ENCODE measurements around the gene KIFAP3.
"Not testable (repeated sequence)": the region's sequence is repeated elsewhere in the genome, so short reads cannot be mapped to it uniquely, and the experiment has no call there.

The KIFAP3 gene

DNA sequence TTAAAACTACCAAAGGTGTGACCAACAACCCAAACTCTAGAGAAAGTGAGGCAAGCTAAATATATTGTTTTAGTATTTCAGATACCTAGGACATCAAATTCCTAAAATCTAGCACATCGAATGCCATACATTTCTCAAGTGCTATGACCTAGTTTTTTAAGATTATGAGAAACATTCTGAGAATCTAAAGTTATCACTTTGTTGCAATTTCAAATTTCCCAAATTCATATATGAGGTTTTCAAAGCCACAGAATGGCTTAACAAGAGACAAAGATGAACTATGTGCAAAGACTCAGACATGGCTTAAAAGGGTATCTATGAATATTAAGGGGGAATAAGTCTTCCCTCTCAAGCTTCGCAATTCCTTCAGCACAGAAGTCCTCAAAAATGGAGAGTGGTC is 187.6 kb downstream of the KIFAP3 start:
- Mint-ChIP-seq H3K9me3 (no peaks in the 10 kb centered on the region), H3K27ac (no peak overlapping the region), H3K4me3 (no peak overlapping the region), H3K36me3 (peaks cover 49% of the 10 kb centered on the region), H3K4me1 (peaks cover 39% of the 10 kb centered on the region), H3K27me3 (no peaks in the 10 kb centered on the region)
- no peak for DNase-seq
- CTCF ChIA-PET = no interaction called here

DNA sequence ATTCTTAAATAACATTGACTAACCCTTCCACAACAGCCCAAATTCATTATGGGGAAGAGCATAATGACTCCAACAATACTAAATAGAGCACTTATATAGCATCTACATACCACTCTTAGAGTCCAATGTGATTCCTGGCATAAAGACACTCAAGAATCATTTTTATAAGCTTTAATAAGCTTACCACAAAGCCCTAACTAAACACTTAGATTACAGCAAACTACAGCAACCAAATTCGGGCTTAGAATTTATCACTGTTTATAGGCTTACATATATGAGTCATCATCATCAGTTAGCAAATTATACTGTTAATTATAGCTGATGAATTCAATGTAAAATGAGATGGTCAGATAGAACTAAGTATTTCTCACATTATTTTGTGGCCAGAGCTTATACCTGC is 188.1 kb downstream of the KIFAP3 start:
- no peak for DNase-seq
- H3K27ac Mint-ChIP-seq = no peak overlapping the region
- H3K9me3 Mint-ChIP-seq = no peaks in the 10 kb centered on the region
- H3K4me1 Mint-ChIP-seq = peaks cover 34% of the 10 kb centered on the region
- CTCF ChIA-PET = interaction anchor here (0.8 kb wide), 1 partner anchor 174 kb away, joined by 4 read pairs; no protein-coding TSS in a partner anchor
- H3K4me3 Mint-ChIP-seq = no peak overlapping the region
- H3K27me3 Mint-ChIP-seq = no peaks in the 10 kb centered on the region
- peaks cover 49% of the 10 kb centered on the region for H3K36me3 Mint-ChIP-seq

DNA sequence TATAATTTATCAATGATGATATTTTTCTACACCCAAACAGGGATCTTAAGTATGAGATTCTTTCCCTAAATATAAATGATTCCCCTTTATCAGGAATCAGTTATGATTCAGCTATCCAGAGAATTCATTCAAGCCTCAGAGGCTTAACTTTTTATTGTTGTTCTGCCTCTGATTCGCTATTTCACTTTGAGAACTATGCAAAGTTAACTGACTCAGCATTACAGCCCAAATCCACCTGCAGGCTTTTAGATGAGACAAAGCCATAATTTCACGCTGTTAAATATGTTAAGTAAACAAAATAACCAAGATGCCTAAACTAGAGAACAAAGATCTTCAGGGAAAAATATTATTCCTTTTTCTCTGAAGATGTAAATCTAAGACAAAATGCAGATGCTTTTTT is 189.3 kb downstream of the KIFAP3 start:
- CTCF ChIA-PET = no interaction called here
- H3K4me1 Mint-ChIP-seq = peaks cover 22% of the 10 kb centered on the region
- no peak overlapping the region for H3K27ac Mint-ChIP-seq
- H3K4me3 Mint-ChIP-seq = no peak overlapping the region
- H3K9me3 Mint-ChIP-seq = no peaks in the 10 kb centered on the region
- peaks cover 45% of the 10 kb centered on the region for H3K36me3 Mint-ChIP-seq
- no peak for DNase-seq
- H3K27me3 Mint-ChIP-seq = no peaks in the 10 kb centered on the region

DNA sequence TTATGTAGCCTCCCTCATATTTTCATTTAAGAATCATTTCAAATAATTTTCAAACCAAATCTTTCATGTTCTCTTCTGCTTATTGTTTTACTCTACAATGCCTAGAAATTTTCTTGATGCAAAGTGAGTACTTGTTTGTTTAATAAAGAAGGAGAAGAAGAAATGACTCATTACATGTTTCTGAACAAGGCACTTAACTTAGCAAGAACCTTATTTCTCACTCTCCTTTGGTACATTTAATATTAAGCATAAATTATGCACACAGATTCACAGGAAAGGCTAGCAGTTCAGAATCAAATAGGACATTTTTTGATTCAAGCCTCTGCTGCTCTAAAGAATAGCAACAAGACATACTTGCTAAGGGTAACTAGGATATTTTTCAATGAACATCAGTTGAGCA is 189.9 kb downstream of the KIFAP3 start:
- Mint-ChIP-seq H3K27ac (no peak overlapping the region), H3K27me3 (no peaks in the 10 kb centered on the region), H3K4me3 (no peak overlapping the region), H3K9me3 (no peaks in the 10 kb centered on the region), H3K36me3 (peaks cover 43% of the 10 kb centered on the region), H3K4me1 (peaks cover 18% of the 10 kb centered on the region)
- DNase-seq = no peak
- CTCF ChIA-PET = no interaction called here

DNA sequence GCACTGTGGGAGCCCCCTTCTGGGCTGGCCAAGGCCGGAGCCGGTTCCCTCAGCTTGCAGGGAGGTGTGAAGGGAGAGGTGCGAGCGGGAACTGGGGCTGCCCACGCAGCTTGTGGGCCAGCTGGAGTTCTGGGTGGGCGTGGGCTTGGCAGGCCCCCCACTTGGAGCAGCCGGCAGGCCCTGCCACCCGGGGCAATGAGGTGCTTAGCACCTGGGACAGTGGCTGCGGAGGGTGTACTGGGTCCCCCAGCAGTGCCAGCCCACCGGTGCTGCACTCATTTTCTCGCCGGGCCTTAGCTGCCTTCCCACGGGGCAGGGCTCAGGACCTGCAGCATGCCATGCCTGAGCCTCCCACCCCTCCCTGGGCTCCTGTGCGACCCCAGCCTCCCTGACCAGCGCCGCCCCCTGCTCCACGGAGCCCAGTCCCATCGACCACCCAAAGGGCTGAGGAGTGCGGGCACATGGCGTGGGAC is 192.4 kb downstream of the KIFAP3 start:
- CTCF ChIA-PET = no interaction called here
- Mint-ChIP-seq H3K4me3 (no peak overlapping the region), H3K27me3 (no peaks in the 10 kb centered on the region), H3K4me1 (peaks cover 3% of the 10 kb centered on the region), H3K27ac (no peak overlapping the region), H3K36me3 (peaks cover 33% of the 10 kb centered on the region), H3K9me3 (no peaks in the 10 kb centered on the region)
- DNase-seq = no peak

DNA sequence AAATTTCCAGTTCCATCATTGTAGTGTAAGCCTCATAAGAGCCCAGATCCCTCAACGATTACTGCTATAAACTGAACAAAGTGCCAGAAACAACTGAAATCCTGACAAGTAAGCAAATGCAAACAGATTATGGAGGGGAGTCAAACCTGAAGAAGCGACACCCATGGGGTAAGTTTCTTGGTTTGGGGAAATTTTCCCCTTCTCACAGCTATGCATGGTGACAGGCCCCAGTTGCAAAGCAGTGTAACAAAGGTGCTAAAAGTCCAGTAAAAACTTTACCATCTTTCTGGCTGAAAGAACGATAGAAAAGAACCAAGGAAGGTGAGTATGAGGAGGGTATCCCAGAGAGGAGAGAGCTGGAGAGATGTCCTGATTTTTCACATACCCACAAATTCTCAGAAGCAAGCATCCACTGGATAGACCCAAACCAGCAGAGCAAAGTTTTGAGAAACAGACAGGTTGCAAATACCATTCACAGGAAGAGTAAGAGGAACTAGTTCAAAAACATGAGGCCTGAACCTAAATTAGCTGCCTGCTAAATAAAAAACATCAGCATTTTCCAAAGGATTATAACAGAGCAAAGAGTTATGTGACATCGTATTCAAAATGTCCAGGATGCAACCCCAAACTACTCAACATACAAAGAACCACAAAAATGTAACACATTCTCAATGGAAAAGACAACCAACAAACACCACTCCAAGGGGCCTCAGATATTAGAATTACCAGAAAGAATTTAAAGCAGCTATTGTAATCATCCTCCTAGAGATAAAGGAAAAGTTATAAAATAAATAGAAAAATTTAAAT is 195.3 kb downstream of the KIFAP3 start:
- Mint-ChIP-seq H3K27me3 (no peaks in the 10 kb centered on the region), H3K27ac (no peak overlapping the region), H3K4me1 (peaks cover 3% of the 10 kb centered on the region), H3K9me3 (no peaks in the 10 kb centered on the region), H3K4me3 (no peak overlapping the region), H3K36me3 (peaks cover 35% of the 10 kb centered on the region)
- CTCF ChIA-PET = no interaction called here
- DNase-seq = no peak

DNA sequence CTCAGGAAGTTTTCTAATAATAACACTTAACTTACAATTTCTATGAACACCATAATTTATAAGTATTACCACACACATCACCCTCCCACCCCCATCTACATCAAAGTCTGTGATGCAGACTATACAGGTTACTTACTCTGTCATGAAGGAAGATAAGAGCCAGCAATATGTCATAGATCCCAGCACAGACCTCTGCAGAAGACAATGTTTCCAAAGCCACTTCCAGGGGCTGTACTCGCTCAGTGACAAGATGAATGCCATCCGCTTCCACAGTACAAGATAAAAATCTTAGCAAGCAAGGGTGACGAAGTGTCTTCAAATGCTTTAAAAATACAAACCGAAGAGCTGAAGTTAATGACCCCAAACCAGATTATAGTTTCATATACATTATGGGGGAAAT is 196.0 kb downstream of the KIFAP3 start:
- H3K27me3 Mint-ChIP-seq = no peaks in the 10 kb centered on the region
- H3K9me3 Mint-ChIP-seq = no peaks in the 10 kb centered on the region
- DNase-seq = no peak
- CTCF ChIA-PET = no interaction called here
- no peak overlapping the region for H3K4me3 Mint-ChIP-seq
- peaks cover 8% of the 10 kb centered on the region for H3K4me1 Mint-ChIP-seq
- peaks cover 42% of the 10 kb centered on the region for H3K36me3 Mint-ChIP-seq
- no peak overlapping the region for H3K27ac Mint-ChIP-seq

DNA sequence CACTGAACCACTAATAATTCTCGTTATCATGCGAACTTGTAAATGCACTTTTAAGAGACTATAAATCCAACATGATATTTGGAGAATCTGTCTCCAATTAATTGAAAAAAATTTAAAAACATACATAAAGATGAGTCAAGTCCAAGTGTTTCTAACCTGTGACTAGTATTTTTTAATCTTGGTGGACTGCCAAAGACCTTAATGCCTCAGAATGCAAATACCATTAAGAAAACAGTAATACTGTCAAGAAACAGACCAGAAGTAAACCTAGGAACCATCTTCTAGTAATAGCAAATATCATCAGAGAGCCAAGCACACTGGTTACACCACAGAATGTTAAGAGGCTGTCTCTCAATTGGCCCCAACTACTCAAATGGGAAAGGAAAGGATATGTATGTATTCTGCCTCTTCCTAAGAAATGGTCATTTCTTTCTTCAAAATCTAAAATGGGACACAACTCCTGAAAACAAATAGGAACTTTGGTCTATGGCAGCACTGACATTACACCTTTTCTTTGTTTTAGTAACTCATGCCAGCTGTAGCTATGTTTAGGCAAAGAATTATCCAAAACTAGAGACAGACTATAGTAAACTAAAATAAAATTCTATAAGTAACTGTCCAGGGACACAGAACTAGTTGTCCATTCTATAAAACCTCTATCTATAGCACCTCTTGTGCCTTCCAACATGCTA is 196.5 kb downstream of the KIFAP3 start:
- H3K27ac Mint-ChIP-seq = no peak overlapping the region
- H3K27me3 Mint-ChIP-seq = no peaks in the 10 kb centered on the region
- CTCF ChIA-PET = no interaction called here
- H3K36me3 Mint-ChIP-seq = peaks cover 44% of the 10 kb centered on the region
- H3K4me1 Mint-ChIP-seq = peaks cover 5% of the 10 kb centered on the region
- H3K9me3 Mint-ChIP-seq = peaks cover 2% of the 10 kb centered on the region
- no peak for DNase-seq
- no peak overlapping the region for H3K4me3 Mint-ChIP-seq

DNA sequence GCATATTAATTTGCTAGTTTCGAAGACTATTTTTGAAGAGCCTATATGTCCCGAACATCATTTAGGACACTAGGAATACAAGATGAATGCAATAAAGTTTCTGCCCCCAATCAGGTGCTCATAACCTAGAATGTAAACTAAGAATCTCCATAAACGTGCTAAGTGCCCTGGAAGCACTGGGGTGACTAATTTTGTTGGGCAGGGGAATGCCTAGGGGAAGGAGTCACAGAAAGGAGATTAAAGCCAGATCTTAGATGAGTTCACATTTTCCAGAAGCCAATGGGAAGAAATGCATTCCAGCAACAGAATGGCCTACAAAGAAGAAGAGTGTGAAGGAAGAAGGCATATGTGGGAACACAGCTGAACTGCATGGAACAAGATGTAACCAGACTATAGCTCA is 200.3 kb downstream of the KIFAP3 start:
- H3K36me3 Mint-ChIP-seq = peaks cover 74% of the 10 kb centered on the region
- CTCF ChIA-PET = no interaction called here
- no peak overlapping the region for H3K27ac Mint-ChIP-seq

DNA sequence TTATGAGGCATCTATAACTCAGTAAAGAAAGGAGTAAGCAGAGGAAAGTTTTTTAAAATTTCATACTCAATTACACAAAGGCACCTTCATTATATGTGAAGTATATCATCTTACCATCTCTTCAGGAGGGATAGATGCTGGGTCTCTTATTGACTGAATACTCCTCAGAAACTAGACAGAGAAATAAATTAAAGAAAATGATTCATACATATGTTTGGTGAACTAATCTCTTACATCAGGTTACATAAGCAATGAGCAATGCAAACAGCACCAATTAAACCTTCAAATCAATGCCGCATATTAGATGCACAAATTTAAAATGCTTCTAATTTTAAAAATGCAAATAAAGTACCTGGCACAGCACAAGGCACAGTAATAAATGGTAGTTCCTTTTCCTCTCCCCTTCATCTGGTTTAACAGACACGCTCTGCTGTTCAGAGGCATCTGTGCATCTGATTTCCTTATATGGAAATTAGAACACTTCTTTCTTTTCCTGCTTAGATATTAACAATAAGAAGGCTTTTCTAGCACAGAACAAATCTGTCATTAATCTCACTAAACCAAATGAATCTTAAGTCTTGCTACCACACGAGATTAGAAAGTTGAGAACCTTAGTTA is 200.8 kb downstream of the KIFAP3 start:
- Mint-ChIP-seq H3K4me3 (no peak overlapping the region), H3K27ac (no peak overlapping the region), H3K36me3 (peaks cover 78% of the 10 kb centered on the region), H3K4me1 (peaks cover 5% of the 10 kb centered on the region), H3K9me3 (peaks cover 10% of the 10 kb centered on the region), H3K27me3 (no peaks in the 10 kb centered on the region)
- CTCF ChIA-PET = no interaction called here
- no peak for DNase-seq

More for the DNA sequence above, 200.3 kb downstream of the KIFAP3 start:
- no peak overlapping the region for H3K4me3 Mint-ChIP-seq
- peaks cover 5% of the 10 kb centered on the region for H3K4me1 Mint-ChIP-seq
- H3K9me3 Mint-ChIP-seq = peaks cover 10% of the 10 kb centered on the region
- no peak for DNase-seq
- no peaks in the 10 kb centered on the region for H3K27me3 Mint-ChIP-seq

DNA sequence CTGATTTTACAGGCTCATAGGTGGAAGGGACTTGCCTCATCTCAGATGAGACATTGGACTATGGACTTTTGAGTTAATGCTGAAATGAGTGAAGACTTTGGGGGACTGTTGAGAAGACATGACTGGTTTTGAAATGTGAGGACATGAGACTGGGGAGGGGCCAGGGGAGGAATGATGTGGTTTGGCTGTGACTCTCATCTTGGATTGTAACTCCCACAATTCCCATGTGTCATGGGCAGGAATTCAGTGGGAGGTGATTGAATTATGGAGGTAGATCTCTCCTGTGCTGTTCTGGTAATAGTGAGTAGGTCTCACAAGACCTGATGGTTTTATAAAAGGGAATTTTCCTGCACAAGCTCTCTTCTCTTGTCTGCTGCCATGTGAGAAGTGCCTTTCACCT is 201.6 kb downstream of the KIFAP3 start:
- CTCF ChIA-PET = no interaction called here
- peaks cover 83% of the 10 kb centered on the region for H3K36me3 Mint-ChIP-seq
- no peak overlapping the region for H3K27ac Mint-ChIP-seq
- H3K4me1 Mint-ChIP-seq = peaks cover 5% of the 10 kb centered on the region
- DNase-seq = no peak
- no peak overlapping the region for H3K4me3 Mint-ChIP-seq
- no peaks in the 10 kb centered on the region for H3K27me3 Mint-ChIP-seq
- H3K9me3 Mint-ChIP-seq = peaks cover 10% of the 10 kb centered on the region

DNA sequence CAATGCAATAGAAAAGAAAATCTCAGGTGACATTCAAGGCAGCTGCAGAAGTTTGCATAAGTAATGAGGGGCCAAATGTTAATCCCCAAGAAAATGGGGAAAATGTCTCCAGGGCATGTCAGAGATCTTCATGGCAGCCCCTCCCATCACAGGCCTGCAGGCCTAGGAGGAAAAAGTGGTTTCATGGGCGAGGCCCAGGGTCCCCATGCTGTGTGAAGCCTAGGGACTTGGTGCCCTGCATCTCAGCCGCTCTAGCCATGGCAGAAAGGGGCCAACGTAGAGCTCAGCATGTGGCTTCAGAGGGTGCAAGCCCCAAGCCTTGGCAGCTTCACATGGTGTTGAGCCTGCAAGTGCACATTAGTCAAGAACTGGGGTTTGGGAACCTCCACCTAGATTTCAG is 202.5 kb downstream of the KIFAP3 start:
- H3K27ac Mint-ChIP-seq, H3K4me3 Mint-ChIP-seq, H3K4me1 Mint-ChIP-seq, DNase-seq, CTCF ChIA-PET, H3K27me3 Mint-ChIP-seq: not testable (repeated sequence)
- peaks cover 10% of the 10 kb centered on the region for H3K9me3 Mint-ChIP-seq
- H3K36me3 Mint-ChIP-seq = peaks cover 86% of the 10 kb centered on the region
